IMR-90 (cell line): ENCODE data around the gene PSMA2. TPM values are rescaled to one million over a fixed set of nuclear protein-coding genes. Genes with fewer than 3 reads are reported as not detected.
"Not testable (repeated sequence)": the region's sequence is repeated elsewhere in the genome, so short reads cannot be mapped to it uniquely, and the experiment has no call there.

ENCODE experiments used
- ATAC-seq: fragments of 200-7000 bp; cut with Tn5 transposase; 2 replicates; pipeline ENCODE4 v1.9.1; 2020; ENCODE audit warnings: low read depth, mild to moderate bottlenecking, moderate library complexity
- BruUV-seq: library from RNA; stranded (reverse); fragments of 400-500 nt; replicated peaks from 2 replicates; lab custom pipeline; 2021; lab: Mats Ljungman, UMichigan
- CTCF ChIA-PET: fragments of 300-600 bp; formaldehyde crosslinking; extraction: SDS; loops from one replicate; lab custom pipeline; 2021; ENCODE audit warnings: antibody characterized with exemption; lab: Yijun Ruan, JAX
- POLR2A ChIA-PET: fragments of 300-600 bp; sonication (Branson Sonifier 250); formaldehyde crosslinking; loops from one replicate; lab custom pipeline; 2022; ENCODE audit warnings: antibody characterized with exemption; ENCODE audit not compliant: unreplicated experiment; lab: Charles Lee
- DNase-seq: peaks from one replicate; pipeline ENCODE4 v3.0.0; 2013
- H2AFZ ChIP-seq: replicated peaks from 2 replicates; pipeline ENCODE3; 2013; ENCODE audit warnings: low read length, mild to moderate bottlenecking; ENCODE audit not compliant: poor library complexity
- H2AK5ac ChIP-seq: 2 replicates; pipeline ENCODE4 v1.6.1; 2013; ENCODE audit warnings: low read depth, low read length, inconsistent platforms
- H2AK9ac ChIP-seq: replicated peaks from 2 replicates; pipeline ENCODE3; 2013; ENCODE audit warnings: mild to moderate bottlenecking, low read depth, low read length, moderate library complexity; ENCODE audit not compliant: poor library complexity
- H2BK120ac ChIP-seq: 2 replicates; pipeline ENCODE4 v1.6.1; 2013; ENCODE audit warnings: low read depth, low read length, inconsistent platforms
- H2BK15ac ChIP-seq: 3 replicates; pipeline ENCODE4 v1.6.1; 2013; ENCODE audit warnings: low read depth, low read length, inconsistent platforms
- H2BK20ac ChIP-seq: 2 replicates; pipeline ENCODE4 v1.6.1; 2013; ENCODE audit warnings: low read depth, mild to moderate bottlenecking, inconsistent platforms, low read length, moderate library complexity
- H2BK5ac ChIP-seq: 2 replicates; pipeline ENCODE4 v1.6.1; 2013; ENCODE audit warnings: mild to moderate bottlenecking, low read depth, low read length, inconsistent platforms; ENCODE audit not compliant: poor library complexity, severe bottlenecking
- H3K14ac ChIP-seq: replicated peaks from 2 replicates; pipeline ENCODE4 v1.6.1; 2013; ENCODE audit warnings: low read depth, low read length, inconsistent platforms
- H3K18ac ChIP-seq: 2 replicates; pipeline ENCODE4 v1.6.1; 2013; ENCODE audit warnings: low read depth, low read length, control low read depth
- H3K23ac ChIP-seq: 2 replicates; pipeline ENCODE4 v1.6.1; 2013; ENCODE audit warnings: low read depth, low read length, inconsistent platforms
- H3K27ac ChIP-seq: 2 replicates; pipeline ENCODE4 v1.5.1; 2013; ENCODE audit warnings: mild to moderate bottlenecking, control low read depth, low read length; ENCODE audit not compliant: insufficient read depth
- H3K27me3 ChIP-seq: 2 replicates; pipeline ENCODE4 v1.6.1; 2013; ENCODE audit warnings: low read length; ENCODE audit not compliant: control insufficient read depth, insufficient read depth
- H3K36me3 ChIP-seq: 2 replicates; pipeline ENCODE4 v1.6.1; 2013; ENCODE audit warnings: low read length, mixed read lengths; ENCODE audit not compliant: control insufficient read depth, insufficient read depth
- H3K4ac ChIP-seq: 2 replicates; pipeline ENCODE4 v1.6.1; 2013; ENCODE audit warnings: low read depth, low read length, inconsistent platforms
- H3K4me1 ChIP-seq: 2 replicates; pipeline ENCODE4 v1.6.1; 2013; ENCODE audit warnings: low read length, mixed read lengths; ENCODE audit not compliant: control insufficient read depth, insufficient read depth
- H3K4me2 ChIP-seq: 2 replicates; pipeline ENCODE4 v1.6.1; 2013; ENCODE audit warnings: low read depth, mild to moderate bottlenecking, control low read depth, low read length, moderate library complexity
- H3K4me3 ChIP-seq: 2 replicates; pipeline ENCODE4 v1.5.1; 2013; ENCODE audit warnings: low read depth, mild to moderate bottlenecking, control low read depth, low read length, moderate library complexity; ENCODE audit not compliant: insufficient read depth
- H3K56ac ChIP-seq: 2 replicates; pipeline ENCODE4 v1.6.1; 2013; ENCODE audit warnings: low read length, inconsistent platforms; ENCODE audit not compliant: insufficient read depth; ENCODE audit errors: extremely low read depth
- H3K79me1 ChIP-seq, 2 experiments: 2 replicates each; pipeline ENCODE4 v1.6.1; 2013; ENCODE audit warnings: low read length in 2 of 2, inconsistent platforms in 1 of 2, low read depth in 1 of 2
- H3K9ac ChIP-seq: 2 replicates; pipeline ENCODE4 v1.6.1; 2013; ENCODE audit warnings: low read depth, low read length, control low read depth
- H3K9me1 ChIP-seq: 2 replicates; pipeline ENCODE4 v1.6.1; 2013; ENCODE audit warnings: low read length, inconsistent platforms; ENCODE audit not compliant: insufficient read depth
- H3K9me3 ChIP-seq: 2 replicates; pipeline ENCODE4 v1.6.1; 2013; ENCODE audit warnings: low read length; ENCODE audit not compliant: control insufficient read depth, insufficient read depth
- H4K20me1 ChIP-seq: 2 replicates; pipeline ENCODE4 v1.6.1; 2013; ENCODE audit warnings: low read length, inconsistent platforms; ENCODE audit not compliant: insufficient read depth
- H4K5ac ChIP-seq: 2 replicates; pipeline ENCODE4 v1.6.1; 2013; ENCODE audit warnings: mild to moderate bottlenecking, low read depth, low read length, control low read depth
- H4K8ac ChIP-seq, 2 experiments: 2 replicates each; pipeline ENCODE4 v1.6.1; 2013; ENCODE audit warnings: low read depth in 2 of 2, low read length in 2 of 2, control low read depth in 1 of 2, inconsistent platforms in 1 of 2
- H4K91ac ChIP-seq: 2 replicates; pipeline ENCODE4 v1.6.1; 2013; ENCODE audit warnings: low read depth, low read length, inconsistent platforms; ENCODE audit not compliant: insufficient read depth
- WGBS, 2 experiments: methylation state at CpG; one replicate each; pipeline versions ENCODE4 v1.1.5 to v1.1.7; 2013; ENCODE audit warnings: missing lambda C conversion rate in 2 of 2; ENCODE audit not compliant: insufficient read length in 1 of 2; ENCODE audit errors: extremely low coverage in 2 of 2; 5-methylcytosine and 5-hydroxymethylcytosine counted together
- dilution Hi-C: fragments of 300-500 bp; cut with HindIII; formaldehyde crosslinking; loops from one replicate; pipeline ENCODE4 v1.14.3; 2018; ENCODE audit warnings: low sequenced_read_pairs; ENCODE audit not compliant: unreplicated experiment
- in situ Hi-C: fragments of 300-500 bp; cut with MboI; formaldehyde crosslinking; loops from 3 replicates; pipeline ENCODE4 v1.14.3; 2019; ENCODE audit warnings: low sequenced_read_pairs, inconsistent platforms, mixed read lengths
- intact Hi-C: fragments of 100-400 bp; cut with micrococcal nuclease; formaldehyde crosslinking; loops from 2 replicates; pipeline ENCODE4 v1.10.0; 2022
- polyA plus RNA-seq, 3 experiments: library from polyadenylated mRNA; depleted of rRNA; stranded (reverse); fragments of >200 nt; gene quantifications; 2 replicates each; pipeline ENCODE4 v1.2.3, GENCODE V29; 2012; ENCODE audit warnings: low replicate concordance in 1 of 3
- total RNA-seq: library from RNA; depleted of rRNA; stranded (reverse); fragments of >200 nt; gene quantifications from 2 replicates; pipeline ENCODE4 v1.2.3, GENCODE V29; 2012

PSMA2 gene
- total and polyA plus RNA-seq, 2 of the 4 experiments (the other 2 are of a cell fraction): 106 to 138 TPM

DNA sequence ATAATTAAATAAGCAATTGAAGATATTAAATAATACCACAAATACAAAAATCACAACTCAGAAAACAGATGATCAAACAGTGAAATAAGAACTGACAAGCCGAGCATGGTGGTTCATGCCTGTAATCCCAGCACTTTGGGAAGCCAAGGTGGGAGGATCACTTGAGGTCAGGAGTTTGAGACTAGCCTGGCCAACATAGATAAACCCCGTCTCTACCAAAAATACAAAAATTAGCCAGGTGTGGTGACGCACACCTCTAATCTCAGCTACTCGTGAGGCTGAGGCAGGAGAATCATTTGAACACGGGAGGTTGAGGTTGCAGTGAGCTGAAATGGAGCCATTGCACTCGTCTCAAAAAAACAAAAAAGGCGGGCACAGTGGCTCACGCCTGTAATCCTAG lies 46.8 kb downstream of the PSMA2 start:
- H2BK20ac ChIP-seq, H4K20me1 ChIP-seq, H2BK5ac ChIP-seq, H4K8ac ChIP-seq, dilution Hi-C loops, H3K4me1 ChIP-seq, DNase-seq, H3K4ac ChIP-seq, intact Hi-C loops, H3K4me3 ChIP-seq, H2BK15ac ChIP-seq, CTCF ChIA-PET, H3K79me1 ChIP-seq, BruUV-seq, H3K9me1 ChIP-seq, ATAC-seq, H2BK120ac ChIP-seq, H3K27ac ChIP-seq, H3K9me3 ChIP-seq, H3K18ac ChIP-seq, H3K9ac ChIP-seq, H3K36me3 ChIP-seq, H3K14ac ChIP-seq, H4K5ac ChIP-seq, POLR2A ChIA-PET, H3K4me2 ChIP-seq, H2AK9ac ChIP-seq, H2AFZ ChIP-seq, H2AK5ac ChIP-seq, H3K56ac ChIP-seq, H4K91ac ChIP-seq, H3K27me3 ChIP-seq, H3K23ac ChIP-seq: not testable (repeated sequence)
- in situ Hi-C loops: loop anchor here (10.0 kb wide), 1 partner anchor 940 kb away; no protein-coding TSS in a partner anchor
- WGBS, 2 experiments: 100% methylated on average over 1 of the region's 8 CpGs; no CpG with 5 or more reads in 1 of the 2 experiments
